Measurements from ENCODE around the gene SYNE3. TPM values are rescaled to one million over a fixed set of nuclear protein-coding genes. Genes with fewer than 3 reads are reported as not detected.

The SYNE3 gene
- total and polyA plus RNA-seq, 9 of the 15 experiments (the other 6 are each of a cell fraction or from before 2014, with no cell fraction given): 0.04 to 3.1 (median 0.55) TPM

DNA sequence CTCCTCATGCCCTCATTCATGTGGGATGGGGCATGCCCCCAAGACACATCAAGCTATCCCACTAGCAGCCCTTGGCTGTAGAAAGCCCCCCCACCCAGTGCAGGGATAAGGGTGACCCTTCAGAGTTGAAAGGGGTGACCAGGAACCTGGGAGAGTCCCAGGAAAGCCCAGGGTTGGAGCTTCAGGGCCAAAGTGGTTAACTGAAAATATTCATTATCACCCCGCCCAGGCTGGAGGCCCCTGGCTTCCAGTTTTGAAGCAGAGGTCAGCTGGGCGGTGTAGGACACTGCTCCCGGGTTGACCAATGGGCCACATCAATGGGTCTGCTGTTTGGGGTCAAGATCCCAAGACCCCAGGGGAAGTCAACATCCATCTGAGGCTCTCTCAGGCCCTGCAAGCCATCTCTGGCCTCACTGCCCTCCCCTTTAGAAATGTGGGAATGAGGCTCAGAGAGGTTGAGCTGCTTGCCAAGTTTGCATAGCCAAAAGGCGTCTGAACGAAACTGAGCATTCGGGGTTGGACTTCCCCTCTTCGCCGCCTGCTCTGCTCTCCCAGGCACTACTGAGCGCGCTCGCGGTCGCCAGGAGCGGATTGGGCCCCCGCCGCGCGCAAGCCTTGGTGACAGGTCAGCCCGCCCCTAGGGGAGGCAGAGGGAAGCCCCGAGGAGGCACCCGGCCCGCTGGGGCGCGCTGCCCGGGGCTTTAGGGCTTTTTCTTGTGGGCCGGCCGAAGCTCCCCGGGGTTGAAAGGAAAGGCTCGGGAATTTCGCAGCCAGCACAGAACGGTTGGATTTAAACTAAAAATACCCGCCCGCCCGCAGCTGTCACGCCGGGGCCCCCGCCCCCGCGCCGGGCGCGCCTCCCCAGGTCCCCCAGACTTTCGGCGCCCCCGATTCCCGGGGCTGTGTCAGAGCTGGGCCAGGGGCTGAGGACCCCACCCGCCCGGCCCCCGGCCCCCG, 576 bp downstream of the SYNE3 start (continued):
- no peak for TF ChIP-seq BRF1 (IDR thresholded peaks at IDR 0.05; ENCODE audit: borderline replicate concordance, extremely low read depth, insufficient read length)
- no peak for TF ChIP-seq BRD9 (IDR thresholded peaks at IDR 0.05; ENCODE audit: low read depth, partially characterized antibody)
- no peak for TF ChIP-seq POLR2B (IDR thresholded peaks at IDR 0.05; ENCODE audit: low read depth, partially characterized antibody)
- TF ChIP-seq SIN3B (IDR thresholded peaks at IDR 0.05; ENCODE audit: low read depth): no peak
- no peak for TF ChIP-seq NBN (IDR thresholded peaks at IDR 0.05; ENCODE audit: low read depth)
- TF ChIP-seq ZBED1 (IDR thresholded peaks at IDR 0.05): no peak
- TF ChIP-seq, protein P1, sequence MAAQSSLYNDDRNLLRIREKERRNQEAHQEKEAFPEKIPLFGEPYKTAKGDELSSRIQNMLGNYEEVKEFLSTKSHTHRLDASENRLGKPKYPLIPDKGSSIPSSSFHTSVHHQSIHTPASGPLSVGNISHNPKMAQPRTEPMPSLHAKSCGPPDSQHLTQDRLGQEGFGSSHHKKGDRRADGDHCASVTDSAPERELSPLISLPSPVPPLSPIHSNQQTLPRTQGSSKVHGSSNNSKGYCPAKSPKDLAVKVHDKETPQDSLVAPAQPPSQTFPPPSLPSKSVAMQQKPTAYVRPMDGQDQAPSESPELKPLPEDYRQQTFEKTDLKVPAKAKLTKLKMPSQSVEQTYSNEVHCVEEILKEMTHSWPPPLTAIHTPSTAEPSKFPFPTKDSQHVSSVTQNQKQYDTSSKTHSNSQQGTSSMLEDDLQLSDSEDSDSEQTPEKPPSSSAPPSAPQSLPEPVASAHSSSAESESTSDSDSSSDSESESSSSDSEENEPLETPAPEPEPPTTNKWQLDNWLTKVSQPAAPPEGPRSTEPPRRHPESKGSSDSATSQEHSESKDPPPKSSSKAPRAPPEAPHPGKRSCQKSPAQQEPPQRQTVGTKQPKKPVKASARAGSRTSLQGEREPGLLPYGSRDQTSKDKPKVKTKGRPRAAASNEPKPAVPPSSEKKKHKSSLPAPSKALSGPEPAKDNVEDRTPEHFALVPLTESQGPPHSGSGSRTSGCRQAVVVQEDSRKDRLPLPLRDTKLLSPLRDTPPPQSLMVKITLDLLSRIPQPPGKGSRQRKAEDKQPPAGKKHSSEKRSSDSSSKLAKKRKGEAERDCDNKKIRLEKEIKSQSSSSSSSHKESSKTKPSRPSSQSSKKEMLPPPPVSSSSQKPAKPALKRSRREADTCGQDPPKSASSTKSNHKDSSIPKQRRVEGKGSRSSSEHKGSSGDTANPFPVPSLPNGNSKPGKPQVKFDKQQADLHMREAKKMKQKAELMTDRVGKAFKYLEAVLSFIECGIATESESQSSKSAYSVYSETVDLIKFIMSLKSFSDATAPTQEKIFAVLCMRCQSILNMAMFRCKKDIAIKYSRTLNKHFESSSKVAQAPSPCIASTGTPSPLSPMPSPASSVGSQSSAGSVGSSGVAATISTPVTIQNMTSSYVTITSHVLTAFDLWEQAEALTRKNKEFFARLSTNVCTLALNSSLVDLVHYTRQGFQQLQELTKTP (IDR thresholded peaks at IDR 0.05; ENCODE audit: low read depth in 1 of 2, partially characterized antibody in 2 of 2): no peak
- TF ChIP-seq SIRT6 (IDR thresholded peaks at IDR 0.05; ENCODE audit: low read depth, low read length): no peak
- TF ChIP-seq EHMT2 (IDR thresholded peaks at IDR 0.05): no peak
- no peak for TF ChIP-seq ZBTB43 (CRISPR knock-in tag; IDR thresholded peaks at IDR 0.05)
- no peak for TF ChIP-seq ZNF507 (tag; conservative IDR thresholded peaks at IDR 0.05)
- peak; percentile 42; the same call in 1 of the 2 replicates for TF ChIP-seq ZBTB17 (CRISPR knock-in tag; IDR thresholded peaks at IDR 0.05)
- no peak for TF ChIP-seq ZNF384 (IDR thresholded peaks at IDR 0.05; ENCODE audit: low read depth, low read length)
- peak; percentile 39; the same call in 1 of the 2 replicates for TF ChIP-seq POLR2G (IDR thresholded peaks at IDR 0.05; ENCODE audit: low read depth, low read length)
- peak; percentile 21 for TF ChIP-seq CXXC5 (CRISPR knock-in tag; IDR thresholded peaks at IDR 0.05)
- 0 out of 2 replicates have a peak, but pooled peaks have one; percentile 12 for TF ChIP-seq SMAD4 (CRISPR knock-in tag; conservative IDR thresholded peaks at IDR 0.05)
- no peak for TF ChIP-seq TCF7L2 (IDR thresholded peaks at IDR 0.05; ENCODE audit: low read depth, low read length)
- no peak for TF ChIP-seq MEF2A (IDR thresholded peaks at IDR 0.05; ENCODE audit: control insufficient read depth, low read depth, low read length)
- TF ChIP-seq CAMTA2 (CRISPR knock-in tag; conservative IDR thresholded peaks at IDR 0.05): no peak
- TF ChIP-seq MBD2 (IDR thresholded peaks at IDR 0.05; ENCODE audit: borderline replicate concordance, low read depth): no peak
- TF ChIP-seq NCOA6 (IDR thresholded peaks at IDR 0.05): no peak
- TF ChIP-seq ZNF3 (CRISPR knock-in tag; IDR thresholded peaks at IDR 0.05): no peak
- TF ChIP-seq ERF (CRISPR knock-in tag; IDR thresholded peaks at IDR 0.05): no peak
- TF ChIP-seq ZBTB1 (CRISPR knock-in tag; IDR thresholded peaks at IDR 0.05; ENCODE audit: borderline replicate concordance, low read depth): no peak
- no peak for TF ChIP-seq PML (IDR thresholded peaks at IDR 0.05; ENCODE audit: low read length)
- TF ChIP-seq ZFPM2 (CRISPR knock-in tag; IDR thresholded peaks at IDR 0.05): no peak
